HEK293 (cell line): ENCODE measurements around the gene DCST1.
A peak's percentile ranks its signal among the peaks of the same experiment; 100 is the strongest.

Experiments used
- CTCF ChIA-PET: fragments of 350-600 bp; formaldehyde crosslinking; extraction: SDS; loops from one replicate; lab custom pipeline; 2021; ENCODE audit warnings: antibody characterized with exemption; lab: Yijun Ruan, JAX
- POLR2A ChIA-PET: fragments of 300-600 bp; formaldehyde crosslinking; extraction: SDS; loops from one replicate; lab custom pipeline; 2020; ENCODE audit warnings: antibody characterized with exemption, inconsistent platforms; lab: Yijun Ruan, JAX
- H3K27ac ChIP-seq: fragments of 200-500 bp; sonication (Bioruptor generic); 2 replicates; pipeline ENCODE4 v1.5.1; 2014; ENCODE audit warnings: low read depth, low read length, control low read depth, inconsistent platforms; ENCODE audit errors: extremely low read depth
- H3K36me3 ChIP-seq, 2 experiments: fragments of 200-500 bp in 1 of 2; sonication (Bioruptor generic) in 1 of 2; 1 replicate in 1 of 2; 2 replicates in 1 of 2; pipeline ENCODE4 v1.5.1; 2014 to 2017; ENCODE audit warnings: inconsistent platforms in 2 of 2, low read length in 2 of 2; ENCODE audit not compliant: control insufficient read depth in 2 of 2, insufficient read depth in 1 of 2
- H3K4me1 ChIP-seq: fragments of 200-500 bp; sonication (Bioruptor generic); 2 replicates; pipeline ENCODE4 v1.5.1; 2014; ENCODE audit warnings: mild to moderate bottlenecking, low read length, inconsistent platforms; ENCODE audit not compliant: control insufficient read depth, insufficient read depth
- H3K4me3 ChIP-seq: 2 replicates; pipeline ENCODE4 v1.5.1; 2011; ENCODE audit warnings: low read depth, mild to moderate bottlenecking, control low read depth, low read length, moderate library complexity
- H3K9me3 ChIP-seq: fragments of 200-500 bp; sonication (Bioruptor generic); 2 replicates; pipeline ENCODE4 v1.5.1; 2014; ENCODE audit warnings: low read depth, low read length, inconsistent platforms; ENCODE audit not compliant: control insufficient read depth, insufficient read depth
- BCL6B ChIP-seq: fragments of 450-650 bp; formaldehyde crosslinking; IDR thresholded peaks from 2 replicates; pipeline ENCODE4 v1.5.1; 2017; ENCODE audit warnings: missing biosample characterization, missing genetic modification characterization
- GLIS1 ChIP-seq: fragments of 450-650 bp; formaldehyde crosslinking; IDR thresholded peaks from 2 replicates; pipeline ENCODE4 v1.5.1; 2016; ENCODE audit warnings: missing biosample characterization, missing genetic modification characterization
- GLIS2 ChIP-seq: fragments of 450-650 bp; formaldehyde crosslinking; IDR thresholded peaks from 2 replicates; pipeline ENCODE4 v1.5.1; 2016; ENCODE audit warnings: missing biosample characterization, missing genetic modification characterization
- KLF10 ChIP-seq: fragments of 450-650 bp; IDR thresholded peaks from 2 replicates; pipeline ENCODE4 v1.5.1; 2018; ENCODE audit warnings: missing biosample characterization, mild to moderate bottlenecking, missing genetic modification characterization
- MEIS1 ChIP-seq: sonication (generic); formaldehyde crosslinking; IDR thresholded peaks from 2 replicates; pipeline ENCODE4 v1.8.1; 2022; ENCODE audit warnings: missing genetic modification reagents, mild to moderate bottlenecking, borderline replicate concordance
- PRDM10 ChIP-seq: fragments of 450-650 bp; formaldehyde crosslinking; IDR thresholded peaks from 2 replicates; pipeline ENCODE4 v1.5.1; 2016; ENCODE audit warnings: missing biosample characterization, missing genetic modification characterization
- ZBTB20 ChIP-seq: fragments of 450-650 bp; formaldehyde crosslinking; IDR thresholded peaks from 2 replicates; pipeline ENCODE4 v1.5.1; 2016; ENCODE audit warnings: missing biosample characterization, missing genetic modification characterization
- ZBTB48 ChIP-seq: fragments of 450-650 bp; formaldehyde crosslinking; IDR thresholded peaks from 2 replicates; pipeline ENCODE4 v1.5.1; 2016; ENCODE audit warnings: missing biosample characterization, missing genetic modification characterization
- ZEB2 ChIP-seq: fragments of 450-650 bp; formaldehyde crosslinking; IDR thresholded peaks from 2 replicates; pipeline ENCODE4 v1.5.1; 2016; ENCODE audit warnings: missing biosample characterization, missing genetic modification characterization
- ZFP69B ChIP-seq: fragments of 450-650 bp; formaldehyde crosslinking; IDR thresholded peaks from 2 replicates; pipeline ENCODE4 v1.5.1; 2016; ENCODE audit warnings: missing biosample characterization, missing genetic modification characterization
- ZIC2 ChIP-seq: fragments of 450-650 bp; formaldehyde crosslinking; IDR thresholded peaks from 2 replicates; pipeline ENCODE4 v1.5.1; 2016; ENCODE audit warnings: missing biosample characterization, missing genetic modification characterization
- ZNF292 ChIP-seq: fragments of 450-650 bp; formaldehyde crosslinking; IDR thresholded peaks from 2 replicates; pipeline ENCODE4 v1.5.1; 2016; ENCODE audit warnings: low read depth, missing biosample characterization, missing genetic modification characterization, borderline replicate concordance
- ZNF362 ChIP-seq: fragments of 450-650 bp; formaldehyde crosslinking; IDR thresholded peaks from 2 replicates; pipeline ENCODE4 v1.5.1; 2016; ENCODE audit warnings: missing biosample characterization, missing genetic modification characterization
- ZNF398 ChIP-seq: fragments of 450-650 bp; formaldehyde crosslinking; IDR thresholded peaks from 2 replicates; pipeline ENCODE4 v1.5.1; 2017; ENCODE audit warnings: missing biosample characterization, missing genetic modification characterization
- ZNF514 ChIP-seq: fragments of 450-650 bp; formaldehyde crosslinking; IDR thresholded peaks from 2 replicates; pipeline ENCODE4 v1.5.1; 2016; ENCODE audit warnings: missing biosample characterization, missing genetic modification characterization
- ZNF610 ChIP-seq: fragments of 450-650 bp; formaldehyde crosslinking; IDR thresholded peaks from 2 replicates; pipeline ENCODE4 v1.5.1; 2016; ENCODE audit warnings: missing biosample characterization, missing genetic modification characterization, borderline replicate concordance
- ZNF639 ChIP-seq: fragments of 450-650 bp; formaldehyde crosslinking; IDR thresholded peaks from 2 replicates; pipeline ENCODE4 v1.5.1; 2016; ENCODE audit warnings: missing biosample characterization, missing genetic modification characterization
- ZNF658 ChIP-seq: fragments of 450-650 bp; formaldehyde crosslinking; IDR thresholded peaks from 2 replicates; pipeline ENCODE4; 2016; ENCODE audit warnings: missing biosample characterization, missing genetic modification characterization
- ZNF677 ChIP-seq: fragments of 450-650 bp; IDR thresholded peaks from 2 replicates; pipeline ENCODE4 v1.5.0; 2018; ENCODE audit warnings: missing biosample characterization, mild to moderate bottlenecking, missing genetic modification characterization, moderate library complexity
- ZNF704 ChIP-seq: fragments of 450-650 bp; formaldehyde crosslinking; IDR thresholded peaks from 2 replicates; pipeline ENCODE4 v1.5.1; 2016; ENCODE audit warnings: missing biosample characterization, missing genetic modification characterization
- ZNF707 ChIP-seq: fragments of 450-650 bp; formaldehyde crosslinking; IDR thresholded peaks from 2 replicates; pipeline ENCODE4 v1.5.1; 2016; ENCODE audit warnings: missing biosample characterization, missing genetic modification characterization
- ZNF791 ChIP-seq: fragments of 450-650 bp; formaldehyde crosslinking; IDR thresholded peaks from 2 replicates; pipeline ENCODE4 v1.5.1; 2016; ENCODE audit warnings: missing biosample characterization, missing genetic modification characterization
- ZNF830 ChIP-seq: fragments of 450-650 bp; IDR thresholded peaks from 2 replicates; pipeline ENCODE4 v1.5.0; 2018; ENCODE audit warnings: missing biosample characterization, missing genetic modification characterization, low read depth, mild to moderate bottlenecking, moderate library complexity
- ZNF837 ChIP-seq: fragments of 450-650 bp; formaldehyde crosslinking; IDR thresholded peaks from 2 replicates; pipeline ENCODE4 v1.5.1; 2016; ENCODE audit warnings: missing biosample characterization, missing genetic modification characterization
- ZSCAN23 ChIP-seq: fragments of 450-650 bp; formaldehyde crosslinking; IDR thresholded peaks from 2 replicates; pipeline ENCODE4 v1.5.1; 2016; ENCODE audit warnings: missing biosample characterization, missing genetic modification characterization

DCST1 gene

GRCh38 chr1:155077758-155078445, 44.3 kb downstream of the DCST1 start (continued):
- no peak for TF ChIP-seq PRDM10 (tag by site-specific recombination)
- peak; percentile 96 for TF ChIP-seq GLIS1 (tag by site-specific recombination)
- TF ChIP-seq ZBTB48 (tag by site-specific recombination): no peak; the same call in 1 of the 2 replicates
- TF ChIP-seq ZIC2 (tag by site-specific recombination): peak; percentile 83
- no peak for TF ChIP-seq ZNF610
- 0 out of 2 replicates have a peak, but pooled peaks have one; percentile 11 for TF ChIP-seq ZSCAN23 (tag by site-specific recombination)
- TF ChIP-seq ZNF704 (tag by site-specific recombination): no peak
- TF ChIP-seq ZEB2: 0 out of 2 replicates have a peak, but pooled peaks have one; percentile 9
- TF ChIP-seq ZBTB20 (tag by site-specific recombination): peak; percentile 32; the same call in 1 of the 2 replicates
- no peak for TF ChIP-seq ZNF658 (tag by site-specific recombination)
- peak; percentile 15; the same call in 1 of the 2 replicates for TF ChIP-seq ZNF639 (tag by site-specific recombination)
- TF ChIP-seq ZNF514 (tag by site-specific recombination): no peak
- TF ChIP-seq ZNF292: no peak
- TF ChIP-seq KLF10 (tag by site-specific recombination): no peak
- peak; percentile 39; the same call in 1 of the 2 replicates for TF ChIP-seq GLIS2 (tag by site-specific recombination)

- ChIA-PET CTCF (interaction anchor here (0.7 to 1.7 kb wide), 9 partner anchors 9 to 599 kb away, joined by 3 to 8 read pairs (median 4); partner anchors contain the start of gene EFNA4), POLR2A (interaction anchor here (0.6 to 2.6 kb wide), 6 partner anchors 14 to 1156 kb away, joined by 3 to 8 read pairs (median 4); partner anchors contain the start of genes ADAM15, EFNA4 and PMVK)
- Histone ChIP-seq H3K4me1 (peaks cover 9% of the 10 kb centered on the region; the same call in 1 of the 2 replicates), H3K9me3 (no peaks in the 10 kb centered on the region), H3K4me3 (peak within 1 kb of the TSS; percentile 44), H3K36me3 (no peaks in the 10 kb centered on the region), H3K27ac (peak within 1 kb of the TSS; percentile 43; the same call in 1 of the 2 replicates)
- no peak for TF ChIP-seq ZNF837 (tag by site-specific recombination)
- no peak for TF ChIP-seq ZNF707
- no peak for TF ChIP-seq ZNF362 (tag by site-specific recombination)
- TF ChIP-seq ZNF677 (tag by site-specific recombination): no peak
- TF ChIP-seq ZNF830 (tag by site-specific recombination): no peak
- no peak for TF ChIP-seq ZNF791 (tag by site-specific recombination)
- no peak for TF ChIP-seq BCL6B
- peak; percentile 55; the same call in 1 of the 2 replicates for TF ChIP-seq ZFP69B (tag by site-specific recombination)
- TF ChIP-seq MEIS1 (CRISPR knock-in tag): no peak
- TF ChIP-seq ZNF398 (tag by site-specific recombination): peak; percentile 38
Observed at GRCh38 chr1:155078469-155079209, 45.0 kb downstream of the DCST1 start, which contains the start of gene EFNA3. Gene EFNA3, plus strand, starts transcription at chr1:155078837. Its CDS starts 105 bp downstream, at chr1:155078942.
